Osteocyte (in vitro differentiated cells): ENCODE measurements around the gene DDX43. TPM values are rescaled to one million over a fixed set of nuclear protein-coding genes. Genes with fewer than 3 reads are reported as not detected.

Experiments used
- DNase-seq: peaks from one replicate; pipeline ENCODE4 v3.0.0; 2021; ENCODE audit warnings: mixed read lengths; ENCODE audit not compliant: unreplicated experiment; ENCODE audit errors: extremely low spot score
- H3K27ac Mint-ChIP-seq: one replicate; pipeline ENCODE4 v1.8.0; 2021; ENCODE audit warnings: mild to moderate bottlenecking, mixed read lengths; ENCODE audit not compliant: unreplicated experiment
- H3K27me3 Mint-ChIP-seq: one replicate; pipeline ENCODE4 v1.8.0; 2021; ENCODE audit warnings: mixed read lengths; ENCODE audit not compliant: unreplicated experiment
- H3K36me3 Mint-ChIP-seq: one replicate; pipeline ENCODE4 v1.8.0; 2021; ENCODE audit warnings: mixed read lengths; ENCODE audit not compliant: unreplicated experiment
- H3K4me1 Mint-ChIP-seq: one replicate; pipeline ENCODE4 v1.8.0; 2021; ENCODE audit warnings: mixed read lengths; ENCODE audit not compliant: unreplicated experiment
- H3K4me3 Mint-ChIP-seq: one replicate; pipeline ENCODE4 v1.8.0; 2021; ENCODE audit warnings: mild to moderate bottlenecking, moderate library complexity, mixed read lengths; ENCODE audit not compliant: unreplicated experiment
- H3K9me3 Mint-ChIP-seq: one replicate; pipeline ENCODE4 v1.8.0; 2021; ENCODE audit warnings: mixed read lengths; ENCODE audit not compliant: unreplicated experiment
- total RNA-seq: library from RNA; stranded (reverse); gene quantifications from 2 replicates; pipeline ENCODE4 v1.2.1, GENCODE V29; 2021
- TF ChIP-seq, protein P1 (sequence below): fragments of 200-600 bp; sonication (generic); IDR thresholded peaks from 2 replicates; pipeline ENCODE4 v1.5.0; 2021; ENCODE audit warnings: antibody characterized with exemption, mild to moderate bottlenecking, moderate library complexity

The DDX43 gene
- total RNA-seq, 1 donor from 2014 or later: not detected

DNA sequence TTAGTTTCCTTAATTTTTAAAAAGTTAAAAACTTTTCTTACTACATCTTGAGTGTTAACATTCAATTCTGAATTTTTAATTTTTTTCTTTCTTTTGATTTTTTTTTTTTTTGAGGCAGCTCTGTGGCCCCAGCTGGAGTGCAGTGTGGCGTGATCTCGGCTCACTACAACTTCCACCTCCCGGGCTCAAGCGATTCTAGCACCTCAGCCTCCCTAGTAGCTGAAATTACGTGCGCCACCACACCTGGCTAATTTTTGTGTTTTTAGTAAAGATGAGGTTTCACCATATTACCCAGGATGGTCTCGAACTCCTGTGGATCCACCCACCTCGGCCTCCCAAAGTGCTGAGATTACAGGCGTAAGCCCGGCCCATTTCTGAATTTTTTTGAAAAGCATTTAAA is 1.2 kb downstream of the DDX43 start:
- H3K27me3 Mint-ChIP-seq: no peaks in the 10 kb centered on the region
- H3K4me3 Mint-ChIP-seq: no peak overlapping the region
- no peak overlapping the region for H3K27ac Mint-ChIP-seq
- H3K36me3 Mint-ChIP-seq: no peaks in the 10 kb centered on the region
- H3K4me1 Mint-ChIP-seq: no peaks in the 10 kb centered on the region
- peak; percentile 48 for DNase-seq
- H3K9me3 Mint-ChIP-seq: no peaks in the 10 kb centered on the region
- TF ChIP-seq, protein P1, sequence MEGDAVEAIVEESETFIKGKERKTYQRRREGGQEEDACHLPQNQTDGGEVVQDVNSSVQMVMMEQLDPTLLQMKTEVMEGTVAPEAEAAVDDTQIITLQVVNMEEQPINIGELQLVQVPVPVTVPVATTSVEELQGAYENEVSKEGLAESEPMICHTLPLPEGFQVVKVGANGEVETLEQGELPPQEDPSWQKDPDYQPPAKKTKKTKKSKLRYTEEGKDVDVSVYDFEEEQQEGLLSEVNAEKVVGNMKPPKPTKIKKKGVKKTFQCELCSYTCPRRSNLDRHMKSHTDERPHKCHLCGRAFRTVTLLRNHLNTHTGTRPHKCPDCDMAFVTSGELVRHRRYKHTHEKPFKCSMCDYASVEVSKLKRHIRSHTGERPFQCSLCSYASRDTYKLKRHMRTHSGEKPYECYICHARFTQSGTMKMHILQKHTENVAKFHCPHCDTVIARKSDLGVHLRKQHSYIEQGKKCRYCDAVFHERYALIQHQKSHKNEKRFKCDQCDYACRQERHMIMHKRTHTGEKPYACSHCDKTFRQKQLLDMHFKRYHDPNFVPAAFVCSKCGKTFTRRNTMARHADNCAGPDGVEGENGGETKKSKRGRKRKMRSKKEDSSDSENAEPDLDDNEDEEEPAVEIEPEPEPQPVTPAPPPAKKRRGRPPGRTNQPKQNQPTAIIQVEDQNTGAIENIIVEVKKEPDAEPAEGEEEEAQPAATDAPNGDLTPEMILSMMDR: no peak

DNA sequence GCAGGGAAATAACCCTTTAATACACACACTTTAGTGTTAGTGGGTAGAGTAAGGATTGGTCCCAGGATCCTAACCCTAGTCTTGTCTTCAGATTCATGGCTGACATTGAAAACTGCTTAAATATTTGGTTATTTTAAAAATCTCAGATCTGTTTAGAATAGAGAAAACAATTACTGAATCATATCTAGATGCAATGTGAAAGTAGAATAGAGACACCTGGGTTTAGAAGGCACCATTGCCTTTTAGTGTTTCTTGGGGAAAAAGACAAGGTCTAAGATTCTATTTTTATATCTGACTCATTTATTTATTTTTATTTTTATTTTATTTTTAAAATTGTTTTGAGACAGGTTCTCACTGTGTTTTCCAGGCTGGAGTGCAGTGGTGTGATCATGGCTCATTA is 6.0 kb downstream of the DDX43 start:
- H3K27me3 Mint-ChIP-seq: peaks cover 4% of the 10 kb centered on the region
- no peaks in the 10 kb centered on the region for H3K36me3 Mint-ChIP-seq
- H3K4me3 Mint-ChIP-seq: no peak overlapping the region
- no peak for DNase-seq
- no peaks in the 10 kb centered on the region for H3K4me1 Mint-ChIP-seq
- TF ChIP-seq, protein P1: no peak
- no peak overlapping the region for H3K27ac Mint-ChIP-seq
- H3K9me3 Mint-ChIP-seq: no peaks in the 10 kb centered on the region

DNA sequence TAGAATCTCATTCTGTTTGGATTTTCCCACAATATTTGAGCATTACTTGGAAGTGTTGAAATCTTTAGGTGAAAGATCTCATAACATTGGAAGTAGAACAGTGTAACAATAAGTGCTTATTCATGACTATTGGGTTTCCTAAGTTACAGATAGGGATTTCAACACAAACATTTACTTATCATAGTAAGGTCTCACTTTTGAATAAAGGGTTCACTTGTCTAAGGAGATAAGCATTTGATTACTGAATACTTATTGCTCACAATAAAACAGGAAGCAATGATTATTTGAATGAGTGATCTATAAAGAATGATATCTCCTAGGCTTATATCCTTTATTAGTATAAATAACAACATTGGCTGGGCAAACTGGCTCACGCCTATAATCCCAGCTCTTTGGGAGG is 14.8 kb downstream of the DDX43 start:
- no peaks in the 10 kb centered on the region for H3K36me3 Mint-ChIP-seq
- no peak for DNase-seq
- no peaks in the 10 kb centered on the region for H3K9me3 Mint-ChIP-seq
- no peaks in the 10 kb centered on the region for H3K4me1 Mint-ChIP-seq
- TF ChIP-seq, protein P1: no peak
- peaks cover 9% of the 10 kb centered on the region for H3K27me3 Mint-ChIP-seq
- no peak overlapping the region for H3K4me3 Mint-ChIP-seq
- H3K27ac Mint-ChIP-seq: no peak overlapping the region

DNA sequence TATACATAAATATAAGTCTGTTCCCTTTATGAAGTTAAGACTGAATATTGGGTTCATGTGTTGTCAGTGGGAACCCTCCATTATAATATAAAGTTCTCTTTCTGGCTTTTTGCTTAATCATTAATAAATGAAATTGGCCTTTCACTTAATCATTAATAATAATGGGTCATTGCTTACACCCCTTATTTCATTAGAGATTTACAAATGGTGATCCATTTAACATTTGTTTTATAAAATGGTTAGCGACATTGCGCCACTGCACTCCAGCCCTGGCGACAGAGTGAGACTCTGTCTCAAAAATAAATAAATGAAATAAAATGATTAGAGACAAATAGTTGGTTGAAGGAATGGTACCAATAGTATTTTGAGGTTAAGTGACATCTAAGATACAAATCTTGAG is 18.5 kb downstream of the DDX43 start:
- DNase-seq: no peak
- Mint-ChIP-seq H3K4me3 (no peak overlapping the region), H3K9me3 (no peaks in the 10 kb centered on the region), H3K4me1 (no peaks in the 10 kb centered on the region), H3K36me3 (no peaks in the 10 kb centered on the region), H3K27ac (no peak overlapping the region), H3K27me3 (peaks cover 4% of the 10 kb centered on the region)
- TF ChIP-seq, protein P1: no peak

DNA sequence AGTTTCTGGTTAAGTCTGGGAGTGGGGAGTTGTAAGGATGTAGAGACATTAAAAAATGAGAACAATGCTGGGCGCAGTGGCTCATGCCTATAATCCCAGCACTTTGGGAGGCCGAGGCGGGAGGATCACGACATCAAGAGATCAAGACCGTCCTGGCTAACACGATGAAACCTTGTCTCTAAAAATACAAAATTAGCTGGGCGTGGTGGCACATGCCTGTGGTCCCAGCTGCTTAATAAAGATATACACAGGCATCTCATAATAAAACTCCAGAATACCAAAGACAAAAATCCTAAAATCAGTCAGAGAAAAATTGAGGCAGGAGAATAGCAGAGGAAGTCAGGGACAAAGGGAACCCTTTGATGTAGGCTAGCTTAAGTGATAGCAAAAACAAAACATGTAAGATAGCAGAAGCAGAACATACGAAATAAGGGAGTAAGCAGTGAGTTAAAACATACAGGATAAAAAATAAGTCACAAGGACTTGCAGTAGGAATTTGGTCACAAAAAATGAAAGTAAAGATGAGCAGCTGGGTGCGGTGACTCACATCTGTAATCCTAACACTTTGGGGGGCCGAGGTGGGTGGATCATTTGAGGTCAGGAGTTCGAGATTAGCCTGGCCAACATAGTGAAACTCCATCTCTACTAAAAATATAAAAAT is 23.6 kb downstream of the DDX43 start:
- DNase-seq: no peak
- Mint-ChIP-seq H3K36me3 (no peaks in the 10 kb centered on the region), H3K27me3 (peaks cover 4% of the 10 kb centered on the region), H3K4me1 (peaks cover 4% of the 10 kb centered on the region), H3K4me3 (no peak overlapping the region), H3K9me3 (no peaks in the 10 kb centered on the region), H3K27ac (no peak overlapping the region)
- TF ChIP-seq, protein P1: no peak
